Lower leg skin (tissue), 4 donors: ENCODE results near the gene SLC44A3. TPM values are rescaled to one million over a fixed set of nuclear protein-coding genes. Genes with fewer than 3 reads are reported as not detected.

Experiments
- DNase-seq, 2 donors: peaks; one replicate each; pipeline ENCODE4 v3.0.0-alpha.2; 2019; ENCODE audit warnings: low spot score in 2 of 2
- H3K4me3 ChIP-seq: fragments of 200-600 bp; sonication (generic); 2 replicates; pipeline ENCODE4 v1.5.1; 2017; ENCODE audit warnings: mild to moderate bottlenecking, low read depth; ENCODE audit not compliant: poor library complexity, severe bottlenecking
- CTCF ChIP-seq, 3 donors: fragments of 450-650 bp; IDR thresholded peaks; one replicate each; pipeline ENCODE4 v1.5.1; 2016; ENCODE audit warnings: antibody characterized with exemption in 3 of 3, mild to moderate bottlenecking in 3 of 3, moderate library complexity in 2 of 3
- POLR2A ChIP-seq, 2 donors: fragments of 450-650 bp; IDR thresholded peaks; one replicate each; pipeline ENCODE4 v1.6.1; 2016 to 2017; ENCODE audit warnings: antibody characterized with exemption in 2 of 2, mild to moderate bottlenecking in 1 of 2, moderate library complexity in 1 of 2
- WGBS, 2 donors: methylation state at CpG; one replicate each; pipeline ENCODE4 v1.1.5; 2018; 5-methylcytosine and 5-hydroxymethylcytosine counted together
- intact Hi-C: fragments of 100-400 bp; cut with DNase I; formaldehyde crosslinking; loops from one replicate; pipeline ENCODE4 v1.15.0; 2023; ENCODE audit warnings: low total_unique reads
- total RNA-seq, 4 donors: library from RNA; depleted of rRNA; stranded (reverse); fragments of >200 nt; gene quantifications; one replicate each; pipeline ENCODE4 v1.1.0, GENCODE V29; 2016

SLC44A3 gene
- total RNA-seq, 4 donors from 2014 or later = 5.4 to 10.5 (median 6.1) TPM

- 80 to 100% methylated on average over 1 of the region's 1 CpG for WGBS, 2 donors
- no peak overlapping the region for H3K4me3 ChIP-seq
- TF ChIP-seq POLR2A (IDR thresholded peaks at IDR 0.05) (no peak), CTCF (IDR thresholded peaks at IDR 0.05) (no peak)
- intact Hi-C loops = no loop called here
- DNase-seq = no peak
Measured at GRCh38 chr1:94776474-94776873, 43.7 kb upstream of the SLC44A3 start.

DNA sequence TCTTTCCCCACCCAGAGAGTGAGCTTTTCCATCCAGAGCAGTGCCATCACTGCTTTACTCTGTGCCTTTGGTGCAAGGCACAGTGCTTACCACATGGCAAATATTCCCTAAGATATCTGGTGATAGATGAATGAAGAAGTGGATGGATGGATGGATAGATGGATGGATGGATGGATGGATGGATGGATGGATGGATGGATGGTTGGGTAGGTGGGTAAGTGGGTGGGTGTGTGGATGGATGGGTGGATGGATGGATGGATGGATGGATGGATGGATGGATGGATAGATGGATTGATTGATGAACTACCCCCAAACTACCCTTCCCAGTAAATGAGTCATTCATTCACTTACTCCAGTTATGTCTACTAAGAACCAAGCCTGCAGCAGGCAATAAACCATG lies 42.9 kb upstream of the SLC44A3 start:
- H3K4me3 ChIP-seq = no peak overlapping the region
- DNase-seq = no peak
- intact Hi-C loops = no loop called here
- TF ChIP-seq CTCF (IDR thresholded peaks at IDR 0.05) = no peak
- no peak for TF ChIP-seq POLR2A (IDR thresholded peaks at IDR 0.05)

DNA sequence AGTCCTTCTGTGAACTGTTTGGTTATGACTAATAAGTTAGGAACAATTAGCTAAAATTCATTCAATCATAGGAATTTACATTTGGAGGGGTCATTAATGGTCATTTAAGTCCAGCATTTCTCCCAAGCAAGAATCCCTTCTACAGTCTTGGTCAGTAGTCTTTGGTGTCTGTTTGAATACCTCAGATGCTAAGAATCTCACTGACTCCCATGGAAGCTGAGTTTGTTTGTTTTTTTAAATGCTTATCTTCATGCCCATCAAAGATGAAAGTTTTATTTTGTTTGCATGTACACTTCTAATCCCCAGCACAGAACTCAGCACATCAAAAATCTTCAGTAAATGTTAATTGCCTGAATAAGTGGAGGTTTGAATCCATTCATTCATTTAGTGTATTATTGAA lies 41.3 kb upstream of the SLC44A3 start:
- DNase-seq = no peak
- H3K4me3 ChIP-seq = no peak overlapping the region
- TF ChIP-seq CTCF (IDR thresholded peaks at IDR 0.05) = no peak
- TF ChIP-seq POLR2A (IDR thresholded peaks at IDR 0.05) = no peak
- intact Hi-C loops = no loop called here

DNA sequence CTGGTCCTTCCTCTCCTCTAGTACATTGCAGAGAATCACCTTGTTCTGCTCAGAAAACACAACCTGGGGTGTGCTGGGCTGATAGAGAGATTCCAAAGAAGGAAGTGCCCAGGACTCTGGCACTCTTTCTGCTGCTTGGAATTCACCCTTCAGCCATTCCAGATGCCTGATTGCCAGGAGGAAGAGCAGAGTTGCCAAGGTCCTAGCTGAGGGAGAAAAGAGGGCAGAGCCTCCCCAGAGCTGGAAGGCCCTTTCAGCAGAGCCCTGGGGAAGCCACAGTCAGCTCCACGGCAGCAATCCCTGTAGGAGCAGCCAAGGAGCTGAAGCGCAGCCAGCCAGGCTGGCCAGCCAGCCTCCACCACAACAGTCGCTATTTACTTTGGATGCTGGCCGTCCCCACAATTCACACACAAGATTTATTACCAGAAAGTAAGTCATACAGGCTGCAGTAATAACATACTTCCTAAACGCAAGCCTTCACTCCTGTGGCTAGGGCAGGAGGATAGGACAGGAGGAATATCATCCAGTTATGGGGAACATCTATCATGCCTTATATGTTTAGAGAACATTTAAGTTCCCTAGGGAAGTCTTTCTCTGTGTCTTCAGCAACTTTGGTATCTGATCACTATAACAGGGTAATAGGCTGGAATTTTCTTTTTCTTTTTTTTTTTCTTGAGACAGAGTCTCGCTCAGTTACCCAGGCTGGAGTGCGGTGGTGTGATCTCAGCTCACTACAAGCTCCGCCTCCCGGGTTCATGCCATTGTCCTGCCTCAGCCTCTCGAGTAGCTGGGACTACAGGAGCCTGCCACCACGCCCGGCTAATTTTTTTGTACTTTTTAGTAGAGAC lies 36.6 kb upstream of the SLC44A3 start:
- DNase-seq = peak; percentile 70 to 93
- TF ChIP-seq POLR2A (IDR thresholded peaks at IDR 0.05) = no peak
- TF ChIP-seq CTCF (IDR thresholded peaks at IDR 0.05) = no peak
- intact Hi-C loops = no loop called here
- 44 to 55% methylated on average over 12 of the region's 12 CpGs for WGBS, 2 donors
- no peak overlapping the region for H3K4me3 ChIP-seq

DNA sequence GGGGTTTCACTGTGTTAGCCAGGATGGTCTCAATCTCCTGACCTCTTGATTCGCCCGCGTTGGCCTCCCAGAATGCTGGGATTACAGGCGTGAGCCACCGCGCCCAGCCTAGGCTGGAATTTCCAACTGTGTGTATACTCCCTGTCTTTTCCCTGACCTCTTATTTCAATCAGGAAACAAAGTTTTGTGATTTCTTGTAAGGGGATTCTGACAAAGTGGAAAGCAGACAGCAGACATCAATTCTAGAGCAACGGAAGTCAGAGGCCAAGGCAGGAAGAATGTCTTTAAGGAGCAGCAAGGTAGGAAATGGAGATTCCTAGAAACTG lies 36.0 kb upstream of the SLC44A3 start:
- TF ChIP-seq POLR2A (IDR thresholded peaks at IDR 0.05) = no peak
- no peak for TF ChIP-seq CTCF (IDR thresholded peaks at IDR 0.05)
- DNase-seq = no peak
- intact Hi-C loops = no loop called here
- no peak overlapping the region for H3K4me3 ChIP-seq
- 81 to 86% methylated on average over 7 of the region's 7 CpGs for WGBS, 2 donors

DNA sequence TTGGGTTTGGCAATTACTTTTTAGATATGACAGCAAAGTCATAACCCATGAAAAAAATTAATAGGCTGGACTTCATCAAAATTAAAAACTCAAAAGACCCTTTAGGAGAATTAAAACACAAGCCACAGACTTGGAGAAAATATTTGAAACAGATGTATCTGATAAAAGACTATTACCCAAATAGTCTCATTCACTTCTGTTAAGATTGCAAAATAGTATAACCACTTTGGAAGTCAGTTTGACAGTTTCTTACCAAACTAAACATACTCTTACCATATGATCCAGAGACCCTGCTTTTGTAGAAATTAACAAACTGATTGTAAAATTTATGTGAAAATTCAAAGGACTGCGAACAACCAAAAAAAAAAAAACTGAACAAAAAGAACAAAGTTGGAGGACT lies 32.5 kb upstream of the SLC44A3 start:
- intact Hi-C loops = no loop called here
- TF ChIP-seq CTCF (IDR thresholded peaks at IDR 0.05) = no peak
- TF ChIP-seq POLR2A (IDR thresholded peaks at IDR 0.05) = no peak
- no peak overlapping the region for H3K4me3 ChIP-seq
- DNase-seq = no peak
- WGBS, 2 donors = 80 to 97% methylated on average over 1 of the region's 1 CpG
